Measurements from ENCODE around the gene CTNNA3. TPM values are rescaled to one million over a fixed set of nuclear protein-coding genes. Genes with fewer than 3 reads are reported as not detected.
A peak's percentile ranks its signal among the peaks of the same experiment; 100 is the strongest.
"Not testable (repeated sequence)": the region's sequence is repeated elsewhere in the genome, so short reads cannot be mapped to it uniquely, and the experiment has no call there.

CTNNA3 gene
- total RNA-seq, 1 donor from 2014 or later: 0.92 TPM

- H3K36me3 Mint-ChIP-seq (ENCODE audit: low read depth): peaks cover 23% of the 10 kb centered on the region
- no peaks in the 10 kb centered on the region for H3K27me3 Mint-ChIP-seq (ENCODE audit: low read depth)
Observed at GRCh38 chr10:67587771-67588170, 108.2 kb downstream of the CTNNA3 start.

GRCh38 chr10:67575532-67575931 lies 120.5 kb downstream of the CTNNA3 start:
- DNase-seq (ENCODE audit: low spot score): no peak
- peak overlapping the region; percentile 41 for H3K27ac Mint-ChIP-seq (ENCODE audit: unreplicated experiment)
- H3K4me1 Mint-ChIP-seq (ENCODE audit: low read depth): peaks cover 6% of the 10 kb centered on the region
- H3K27me3 Mint-ChIP-seq (ENCODE audit: low read depth): no peaks in the 10 kb centered on the region
- H3K4me3 Mint-ChIP-seq (ENCODE audit: unreplicated experiment): no peak overlapping the region
- no peak for TF ChIP-seq CTCF (IDR thresholded peaks at IDR 0.05)
- H3K9me3 Mint-ChIP-seq (ENCODE audit: low read depth): no peaks in the 10 kb centered on the region
- H3K36me3 Mint-ChIP-seq (ENCODE audit: low read depth): no peaks in the 10 kb centered on the region

More at GRCh38 chr10:67587771-67588170, 108.2 kb downstream of the CTNNA3 start:
- peaks cover 15% of the 10 kb centered on the region for H3K4me1 Mint-ChIP-seq (ENCODE audit: low read depth)
- no peak overlapping the region for H3K4me3 Mint-ChIP-seq (ENCODE audit: unreplicated experiment)
- H3K9me3 Mint-ChIP-seq (ENCODE audit: low read depth): peaks cover 50% of the 10 kb centered on the region
- DNase-seq (ENCODE audit: low spot score): no peak
- no peak for TF ChIP-seq CTCF (IDR thresholded peaks at IDR 0.05)
- H3K27ac Mint-ChIP-seq (ENCODE audit: unreplicated experiment): no peak overlapping the region

DNA sequence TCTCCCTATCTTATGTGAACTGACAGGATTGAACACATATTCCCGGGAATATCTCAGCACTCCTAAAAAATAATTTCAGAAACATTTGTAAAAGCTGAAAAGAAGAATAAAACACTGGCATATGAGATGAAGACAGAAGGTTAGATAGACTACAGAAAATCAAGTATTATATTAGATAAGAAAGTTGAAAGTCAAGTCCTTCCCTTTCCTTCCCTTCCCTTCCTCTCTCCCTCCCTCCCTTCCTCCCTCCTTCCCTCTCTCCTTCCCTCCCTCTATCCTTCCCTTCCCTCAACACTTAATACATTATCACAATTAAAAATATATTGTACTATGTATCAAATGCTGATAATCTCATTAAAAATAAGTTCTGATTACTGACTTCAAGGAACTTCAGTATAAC lies 122.5 kb downstream of the CTNNA3 start:
- Mint-ChIP-seq H3K4me3 (ENCODE audit: unreplicated experiment) (no peak overlapping the region), H3K9me3 (ENCODE audit: low read depth) (no peaks in the 10 kb centered on the region), H3K4me1 (ENCODE audit: low read depth) (peaks cover 6% of the 10 kb centered on the region), H3K27me3 (ENCODE audit: low read depth) (peaks cover 2% of the 10 kb centered on the region), H3K36me3 (ENCODE audit: low read depth) (no peaks in the 10 kb centered on the region), H3K27ac (ENCODE audit: unreplicated experiment) (no peak overlapping the region)
- TF ChIP-seq CTCF (IDR thresholded peaks at IDR 0.05): no peak
- no peak for DNase-seq (ENCODE audit: low spot score)

GRCh38 chr10:67571503-67571902 lies 124.5 kb downstream of the CTNNA3 start:
- H3K36me3 Mint-ChIP-seq (ENCODE audit: low read depth): no peaks in the 10 kb centered on the region
- H3K9me3 Mint-ChIP-seq (ENCODE audit: low read depth): no peaks in the 10 kb centered on the region
- TF ChIP-seq CTCF (IDR thresholded peaks at IDR 0.05): no peak
- H3K27ac Mint-ChIP-seq (ENCODE audit: unreplicated experiment): no peak overlapping the region
- H3K4me3 Mint-ChIP-seq (ENCODE audit: unreplicated experiment): no peak overlapping the region
- no peak for DNase-seq (ENCODE audit: low spot score)
- H3K4me1 Mint-ChIP-seq (ENCODE audit: low read depth): peaks cover 6% of the 10 kb centered on the region
- H3K27me3 Mint-ChIP-seq (ENCODE audit: low read depth): peaks cover 2% of the 10 kb centered on the region

DNA sequence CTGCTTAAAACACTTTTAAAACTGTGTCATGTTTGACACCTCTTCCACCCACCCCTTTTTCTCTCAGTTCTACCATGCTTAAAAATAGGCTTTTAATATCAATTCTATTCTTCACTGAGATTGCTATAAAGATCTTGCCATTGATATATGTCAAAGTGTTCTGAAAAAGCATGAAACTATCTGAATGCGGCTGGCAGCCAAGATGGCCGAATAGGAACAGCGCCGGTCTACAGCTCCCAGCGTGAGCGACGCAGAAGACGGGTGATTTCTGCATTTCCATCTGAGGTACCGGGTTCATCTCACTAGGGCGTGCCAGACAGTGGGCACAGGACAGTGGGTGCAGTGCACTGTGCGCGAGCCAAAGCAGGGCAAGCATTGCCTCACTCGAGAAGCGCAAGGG lies 137.7 kb downstream of the CTNNA3 start:
- H3K9me3 Mint-ChIP-seq (ENCODE audit: low read depth): peaks cover 12% of the 10 kb centered on the region
- not testable (repeated sequence) for H3K4me1 Mint-ChIP-seq (ENCODE audit: low read depth); H3K36me3 Mint-ChIP-seq (ENCODE audit: low read depth); H3K4me3 Mint-ChIP-seq (ENCODE audit: unreplicated experiment); DNase-seq (ENCODE audit: low spot score); H3K27me3 Mint-ChIP-seq (ENCODE audit: low read depth); H3K27ac Mint-ChIP-seq (ENCODE audit: unreplicated experiment)

DNA sequence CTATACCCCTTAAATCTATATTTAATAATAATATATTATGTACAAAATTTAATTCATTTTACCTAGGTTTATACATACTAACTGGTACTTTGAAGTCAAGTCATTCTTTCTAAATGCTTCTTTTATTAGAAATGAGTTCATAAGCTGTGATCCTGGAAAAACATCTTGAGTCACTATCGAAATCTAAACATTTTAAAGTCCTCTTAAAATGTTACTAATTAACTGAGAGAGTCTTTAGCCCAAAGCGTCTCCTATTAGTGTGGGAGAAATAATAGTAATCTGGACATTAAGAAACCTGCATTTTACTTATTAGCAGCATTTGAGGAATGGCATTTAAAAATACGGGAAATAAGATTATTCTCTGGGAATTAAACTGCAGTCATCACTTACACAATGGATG lies 142.7 kb downstream of the CTNNA3 start:
- Mint-ChIP-seq H3K9me3 (ENCODE audit: low read depth) (peaks cover 14% of the 10 kb centered on the region), H3K4me1 (ENCODE audit: low read depth) (peaks cover 31% of the 10 kb centered on the region), H3K4me3 (ENCODE audit: unreplicated experiment) (no peak overlapping the region), H3K36me3 (ENCODE audit: low read depth) (peaks cover 2% of the 10 kb centered on the region), H3K27me3 (ENCODE audit: low read depth) (no peaks in the 10 kb centered on the region), H3K27ac (ENCODE audit: unreplicated experiment) (peak overlapping the region; percentile 17)
- no peak for DNase-seq (ENCODE audit: low spot score)
- no peak for TF ChIP-seq CTCF (IDR thresholded peaks at IDR 0.05)
